SK-N-MC (cell line): Measurements from ENCODE around the gene CLEC18C.
"Not testable (repeated sequence)": the region's sequence is repeated elsewhere in the genome, so short reads cannot be mapped to it uniquely, and the experiment has no call there.

Experiments
- DNase-seq: peaks from one replicate; pipeline ENCODE4 v3.0.0-alpha.2; 2011; ENCODE audit warnings: low read depth, low spot score
- H3K27ac ChIP-seq: fragments of 200-600 bp; sonication (generic); 2 replicates; pipeline ENCODE4 v1.5.1; 2016; ENCODE audit warnings: mixed run types
- H3K36me3 ChIP-seq: fragments of 200-600 bp; sonication (generic); 2 replicates; pipeline ENCODE4 v1.6.1; 2017; ENCODE audit warnings: antibody characterized with exemption, low read length, mixed read lengths; ENCODE audit not compliant: insufficient read depth
- H3K4me3 ChIP-seq: fragments of 200-600 bp; sonication (generic); 2 replicates; pipeline ENCODE4 v1.5.1; 2016
- H3K9ac ChIP-seq: fragments of 200-600 bp; sonication (generic); 2 replicates; pipeline ENCODE4 v1.8.0; 2017; ENCODE audit warnings: mixed run types, mixed read lengths; ENCODE audit not compliant: insufficient read length
- H3K9me3 ChIP-seq: fragments of 200-600 bp; sonication (generic); 2 replicates; pipeline ENCODE4 v1.6.1; 2017; ENCODE audit warnings: low read depth, mild to moderate bottlenecking, antibody characterized with exemption, low read length, moderate library complexity, mixed read lengths

The CLEC18C gene

GRCh38 chr16:70173212-70173837 is at the start of gene CLEC18C:
TSS of gene CLEC18C (plus strand) at chr16:70173787. CDS start at chr16:70174279, 492 bp downstream.
- not testable (repeated sequence) for H3K9ac ChIP-seq, H3K36me3 ChIP-seq, DNase-seq, H3K4me3 ChIP-seq, H3K9me3 ChIP-seq, H3K27ac ChIP-seq

GRCh38 chr16:70123822-70124221 is 49.8 kb upstream of the CLEC18C start:
- not testable (repeated sequence) for H3K27ac ChIP-seq, DNase-seq, H3K9ac ChIP-seq, H3K36me3 ChIP-seq, H3K9me3 ChIP-seq, H3K4me3 ChIP-seq

GRCh38 chr16:70126226-70126625 is 47.4 kb upstream of the CLEC18C start:
- H3K4me3 ChIP-seq, H3K36me3 ChIP-seq, DNase-seq, H3K9ac ChIP-seq, H3K9me3 ChIP-seq, H3K27ac ChIP-seq: not testable (repeated sequence)

- not testable (repeated sequence) for H3K9me3 ChIP-seq, H3K27ac ChIP-seq, H3K36me3 ChIP-seq, H3K9ac ChIP-seq, H3K4me3 ChIP-seq, DNase-seq
Measured at GRCh38 chr16:70127706-70128105, 45.9 kb upstream of the CLEC18C start.

- H3K36me3 ChIP-seq, H3K4me3 ChIP-seq, H3K27ac ChIP-seq, H3K9me3 ChIP-seq, DNase-seq, H3K9ac ChIP-seq: not testable (repeated sequence)
Measured at GRCh38 chr16:70128844-70129243, 44.7 kb upstream of the CLEC18C start.

- not testable (repeated sequence) for DNase-seq, H3K4me3 ChIP-seq, H3K27ac ChIP-seq, H3K36me3 ChIP-seq, H3K9me3 ChIP-seq, H3K9ac ChIP-seq
Measured at GRCh38 chr16:70135796-70136195, 37.8 kb upstream of the CLEC18C start.

- not testable (repeated sequence) for H3K9ac ChIP-seq, DNase-seq, H3K36me3 ChIP-seq, H3K27ac ChIP-seq, H3K4me3 ChIP-seq, H3K9me3 ChIP-seq
Measured at GRCh38 chr16:70136595-70136994, 37.0 kb upstream of the CLEC18C start.

- not testable (repeated sequence) for H3K27ac ChIP-seq, H3K36me3 ChIP-seq, DNase-seq, H3K9ac ChIP-seq, H3K4me3 ChIP-seq, H3K9me3 ChIP-seq
Measured at GRCh38 chr16:70142739-70143138, 30.8 kb upstream of the CLEC18C start.

- H3K27ac ChIP-seq, H3K36me3 ChIP-seq, H3K9ac ChIP-seq: not testable (repeated sequence)
Measured at GRCh38 chr16:70143231-70143895, 30.2 kb upstream of the CLEC18C start.

GRCh38 chr16:70147853-70148252 is 25.7 kb upstream of the CLEC18C start:
- not testable (repeated sequence) for DNase-seq, H3K27ac ChIP-seq, H3K36me3 ChIP-seq, H3K9ac ChIP-seq, H3K4me3 ChIP-seq, H3K9me3 ChIP-seq

More at GRCh38 chr16:70143231-70143895, 30.2 kb upstream of the CLEC18C start:
- not testable (repeated sequence) for H3K4me3 ChIP-seq, DNase-seq, H3K9me3 ChIP-seq

GRCh38 chr16:70148453-70148852 is 25.1 kb upstream of the CLEC18C start:
- H3K27ac ChIP-seq, H3K4me3 ChIP-seq, DNase-seq, H3K9ac ChIP-seq, H3K36me3 ChIP-seq, H3K9me3 ChIP-seq: not testable (repeated sequence)

GRCh38 chr16:70149296-70149695 is 24.3 kb upstream of the CLEC18C start:
- H3K9me3 ChIP-seq, H3K27ac ChIP-seq, H3K4me3 ChIP-seq, H3K36me3 ChIP-seq, DNase-seq, H3K9ac ChIP-seq: not testable (repeated sequence)
